Astrocyte of the spinal cord (primary cell): ENCODE measurements around the gene PTPRD.

Experiments
- DNase-seq: peaks from one replicate; pipeline ENCODE4 v3.0.0; 2011; ENCODE audit warnings: low read depth, low spot score
- H3K4me3 ChIP-seq: 2 replicates; pipeline ENCODE4 v1.5.1; 2011; ENCODE audit warnings: low read depth, mild to moderate bottlenecking, low read length, moderate library complexity
- in situ Hi-C: cut with HindIII; loops from 2 replicates; pipeline ENCODE4 v1.10.0; 2017; ENCODE audit warnings: low sequenced_read_pairs
- TF ChIP-seq, protein P1 (sequence below): IDR thresholded peaks from 2 replicates; pipeline ENCODE4 v1.5.1; 2012; ENCODE audit warnings: low read depth, mild to moderate bottlenecking, low read length, inconsistent platforms

Gene PTPRD

DNA sequence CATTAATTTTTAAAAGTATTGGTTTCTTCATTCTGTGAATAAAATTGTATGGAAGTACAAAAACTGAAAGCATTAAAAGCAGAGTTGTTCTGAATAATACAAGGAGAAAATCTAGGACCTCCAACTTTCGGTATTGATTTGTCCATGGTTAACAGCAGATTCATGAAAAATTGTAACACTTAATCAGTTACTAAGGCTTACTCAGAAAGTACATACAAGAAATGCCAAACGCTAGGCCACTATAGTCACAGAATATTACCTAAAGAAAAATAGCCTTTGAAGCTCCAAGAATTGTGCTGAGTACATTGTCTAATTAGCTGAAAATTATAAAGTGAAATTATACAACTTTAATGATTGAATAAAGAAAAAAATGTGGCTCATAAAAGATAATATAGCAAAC is 271.7 kb downstream of the PTPRD start:
- H3K4me3 ChIP-seq = no peak overlapping the region
- TF ChIP-seq, protein P1, sequence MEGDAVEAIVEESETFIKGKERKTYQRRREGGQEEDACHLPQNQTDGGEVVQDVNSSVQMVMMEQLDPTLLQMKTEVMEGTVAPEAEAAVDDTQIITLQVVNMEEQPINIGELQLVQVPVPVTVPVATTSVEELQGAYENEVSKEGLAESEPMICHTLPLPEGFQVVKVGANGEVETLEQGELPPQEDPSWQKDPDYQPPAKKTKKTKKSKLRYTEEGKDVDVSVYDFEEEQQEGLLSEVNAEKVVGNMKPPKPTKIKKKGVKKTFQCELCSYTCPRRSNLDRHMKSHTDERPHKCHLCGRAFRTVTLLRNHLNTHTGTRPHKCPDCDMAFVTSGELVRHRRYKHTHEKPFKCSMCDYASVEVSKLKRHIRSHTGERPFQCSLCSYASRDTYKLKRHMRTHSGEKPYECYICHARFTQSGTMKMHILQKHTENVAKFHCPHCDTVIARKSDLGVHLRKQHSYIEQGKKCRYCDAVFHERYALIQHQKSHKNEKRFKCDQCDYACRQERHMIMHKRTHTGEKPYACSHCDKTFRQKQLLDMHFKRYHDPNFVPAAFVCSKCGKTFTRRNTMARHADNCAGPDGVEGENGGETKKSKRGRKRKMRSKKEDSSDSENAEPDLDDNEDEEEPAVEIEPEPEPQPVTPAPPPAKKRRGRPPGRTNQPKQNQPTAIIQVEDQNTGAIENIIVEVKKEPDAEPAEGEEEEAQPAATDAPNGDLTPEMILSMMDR = no peak
- DNase-seq = no peak
- in situ Hi-C loops = no loop called here

DNA sequence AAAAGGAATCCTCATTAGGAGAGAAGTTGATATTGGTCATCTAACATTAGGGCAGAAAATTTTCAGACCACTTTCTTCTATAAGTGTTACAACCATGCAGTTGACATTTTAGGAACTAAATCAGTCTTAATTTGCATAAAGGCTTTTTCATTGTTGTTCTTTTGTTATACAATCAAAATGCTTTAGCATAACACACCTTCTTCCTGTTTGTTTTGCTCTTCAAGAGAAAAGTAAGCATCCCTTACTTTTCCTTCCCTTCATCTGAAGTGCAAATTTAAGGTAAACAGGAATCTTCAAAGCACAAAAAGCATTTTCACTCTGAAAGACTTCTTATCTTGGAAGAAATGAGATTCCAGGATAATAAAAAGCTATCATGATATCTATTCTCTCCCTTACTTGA is 273.6 kb downstream of the PTPRD start:
- in situ Hi-C loops = no loop called here
- TF ChIP-seq, protein P1 = no peak

GRCh38 chr9:10331157-10331556 is 281.6 kb downstream of the PTPRD start:
- in situ Hi-C loops = no loop called here
- TF ChIP-seq, protein P1 = no peak
- H3K4me3 ChIP-seq = no peak overlapping the region
- no peak for DNase-seq

More for the DNA sequence above, 273.6 kb downstream of the PTPRD start:
- H3K4me3 ChIP-seq = no peak overlapping the region
- no peak for DNase-seq

DNA sequence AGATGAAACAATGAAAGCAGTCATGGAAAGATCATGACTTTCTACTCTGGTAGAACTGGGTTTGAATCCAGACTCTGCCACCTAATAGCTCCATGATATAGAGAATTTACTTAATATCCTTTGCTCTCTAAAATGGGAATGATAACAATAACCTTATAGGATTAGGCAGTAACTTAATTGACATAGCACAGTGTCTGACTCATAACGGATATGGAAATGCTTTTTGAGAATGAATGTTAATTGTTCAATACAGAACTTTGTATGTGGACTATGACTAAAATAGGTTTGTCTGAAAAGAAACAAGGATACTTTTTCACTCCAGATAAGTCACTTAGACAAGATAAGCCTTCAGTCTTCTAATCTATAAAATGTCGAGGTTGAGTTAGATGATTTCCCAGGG is 330.7 kb downstream of the PTPRD start:
- no peak overlapping the region for H3K4me3 ChIP-seq
- TF ChIP-seq, protein P1 = no peak
- in situ Hi-C loops = no loop called here
- no peak for DNase-seq

- no peak overlapping the region for H3K4me3 ChIP-seq
- peak; percentile 26 for DNase-seq
- TF ChIP-seq, protein P1 = peak; percentile 29
- in situ Hi-C loops = no loop called here
Measured at GRCh38 chr9:10274988-10275387, 337.8 kb downstream of the PTPRD start.

DNA sequence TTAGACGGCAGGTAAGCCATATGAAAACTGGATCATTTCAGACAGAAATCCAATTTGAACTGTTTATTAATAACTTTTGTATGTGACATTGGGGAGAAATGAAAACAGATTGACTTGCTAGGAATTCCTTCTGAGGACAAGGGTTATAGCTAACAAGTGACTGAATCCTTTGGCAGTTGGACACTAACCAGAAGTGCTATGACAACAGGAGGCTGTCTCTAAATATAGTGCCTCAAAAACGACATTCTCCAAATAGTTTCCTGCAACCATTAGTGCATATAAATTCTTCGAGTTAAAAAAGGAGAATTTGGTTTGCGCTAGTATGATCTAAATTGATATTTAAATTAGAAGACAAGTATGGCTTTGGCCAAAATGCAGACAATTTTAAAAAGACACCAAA is 338.6 kb downstream of the PTPRD start:
- no peak overlapping the region for H3K4me3 ChIP-seq
- in situ Hi-C loops = no loop called here
- TF ChIP-seq, protein P1 = no peak
- peak; percentile 16 for DNase-seq

DNA sequence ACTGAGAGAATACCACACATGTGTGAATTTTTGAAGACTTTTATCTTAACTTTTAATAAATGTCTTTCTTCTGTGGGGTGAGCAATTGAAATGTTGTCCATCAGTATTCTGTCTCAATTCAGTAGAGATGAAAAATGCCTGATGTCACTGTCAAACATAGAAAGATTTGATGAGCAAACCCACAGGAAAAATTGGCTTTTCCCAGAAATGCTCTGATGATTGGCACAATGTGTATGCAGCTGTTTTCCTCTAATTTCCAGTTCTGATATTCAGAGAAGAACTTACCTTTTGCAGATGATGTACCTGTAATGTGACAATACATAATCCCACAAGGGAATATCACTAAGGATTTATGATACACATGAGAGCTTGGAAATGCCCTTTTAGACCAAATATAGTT is 340.0 kb downstream of the PTPRD start:
- in situ Hi-C loops = no loop called here
- TF ChIP-seq, protein P1 = no peak
- DNase-seq = no peak
- no peak overlapping the region for H3K4me3 ChIP-seq
